ENCODE results near the gene NPC1.
A peak's percentile ranks its signal among the peaks of the same experiment; 100 is the strongest.

The NPC1 gene

GRCh38 chr18:23487738-23488570, 98.4 kb downstream of the NPC1 start:
- Histone ChIP-seq H3K27ac (ENCODE audit: poor library complexity, severe bottlenecking) (no peak overlapping the region), H3K4me3 (ENCODE audit: severe bottlenecking) (no peak overlapping the region), H3K9me3 (ENCODE audit: severe bottlenecking) (no peaks in the 10 kb centered on the region), H3K27me3 (ENCODE audit: insufficient read depth, poor library complexity, severe bottlenecking) (no peaks in the 10 kb centered on the region), H3K4me1 (ENCODE audit: insufficient read depth, poor library complexity, severe bottlenecking) (peaks cover 10% of the 10 kb centered on the region), H3K36me3 (ENCODE audit: low read depth) (peaks cover under 1% of the 10 kb centered on the region; the same call in 1 of the 2 replicates)
- no peak for DNase-seq (ENCODE audit: low spot score)
- no peak for TF ChIP-seq CTCF (IDR thresholded peaks at IDR 0.05; ENCODE audit: poor library complexity, severe bottlenecking)
- peak; percentile 68 for ATAC-seq (ENCODE audit: low read depth)

GRCh38 chr18:23485386-23485785, 100.9 kb downstream of the NPC1 start:
- DNase-seq (ENCODE audit: low spot score) (no peak), ATAC-seq (ENCODE audit: low read depth) (no peak)
- Histone ChIP-seq H3K9me3 (ENCODE audit: severe bottlenecking) (no peaks in the 10 kb centered on the region), H3K4me1 (ENCODE audit: insufficient read depth, poor library complexity, severe bottlenecking) (peaks cover 10% of the 10 kb centered on the region), H3K4me3 (ENCODE audit: severe bottlenecking) (no peak overlapping the region), H3K27me3 (ENCODE audit: insufficient read depth, poor library complexity, severe bottlenecking) (no peaks in the 10 kb centered on the region), H3K27ac (ENCODE audit: poor library complexity, severe bottlenecking) (no peak overlapping the region), H3K36me3 (ENCODE audit: low read depth) (peaks cover 26% of the 10 kb centered on the region)
- no peak for TF ChIP-seq CTCF (IDR thresholded peaks at IDR 0.05; ENCODE audit: poor library complexity, severe bottlenecking)

- DNase-seq (ENCODE audit: low spot score) (no peak), ATAC-seq (ENCODE audit: low read depth) (no peak)
- H3K27ac ChIP-seq (ENCODE audit: poor library complexity, severe bottlenecking): peak overlapping the region; percentile 1
- peaks cover 10% of the 10 kb centered on the region for H3K4me1 ChIP-seq (ENCODE audit: insufficient read depth, poor library complexity, severe bottlenecking)
- H3K27me3 ChIP-seq (ENCODE audit: insufficient read depth, poor library complexity, severe bottlenecking): no peaks in the 10 kb centered on the region
- H3K36me3 ChIP-seq (ENCODE audit: low read depth): peaks cover 33% of the 10 kb centered on the region
- TF ChIP-seq CTCF (IDR thresholded peaks at IDR 0.05; ENCODE audit: poor library complexity, severe bottlenecking): no peak
- no peaks in the 10 kb centered on the region for H3K9me3 ChIP-seq (ENCODE audit: severe bottlenecking)
- no peak overlapping the region for H3K4me3 ChIP-seq (ENCODE audit: severe bottlenecking)
These were observed 101.6 kb downstream of the NPC1 start for GRCh38 chr18:23484561-23485182.

Data from RWPE2 (cell line).